GM18498 (cell line): Measurements from ENCODE around the gene SPATA2L.
"Not testable (repeated sequence)": the region's sequence is repeated elsewhere in the genome, so short reads cannot be mapped to it uniquely, and the experiment has no call there.

Experiments used
- ATAC-seq: cut with Tn5 transposase; IDR thresholded peaks from one replicate; pipeline ENCODE4 v1.9.1; 2021; ENCODE audit warnings: mild to moderate bottlenecking, moderate library complexity; ENCODE audit not compliant: unreplicated experiment

SPATA2L gene

DNA sequence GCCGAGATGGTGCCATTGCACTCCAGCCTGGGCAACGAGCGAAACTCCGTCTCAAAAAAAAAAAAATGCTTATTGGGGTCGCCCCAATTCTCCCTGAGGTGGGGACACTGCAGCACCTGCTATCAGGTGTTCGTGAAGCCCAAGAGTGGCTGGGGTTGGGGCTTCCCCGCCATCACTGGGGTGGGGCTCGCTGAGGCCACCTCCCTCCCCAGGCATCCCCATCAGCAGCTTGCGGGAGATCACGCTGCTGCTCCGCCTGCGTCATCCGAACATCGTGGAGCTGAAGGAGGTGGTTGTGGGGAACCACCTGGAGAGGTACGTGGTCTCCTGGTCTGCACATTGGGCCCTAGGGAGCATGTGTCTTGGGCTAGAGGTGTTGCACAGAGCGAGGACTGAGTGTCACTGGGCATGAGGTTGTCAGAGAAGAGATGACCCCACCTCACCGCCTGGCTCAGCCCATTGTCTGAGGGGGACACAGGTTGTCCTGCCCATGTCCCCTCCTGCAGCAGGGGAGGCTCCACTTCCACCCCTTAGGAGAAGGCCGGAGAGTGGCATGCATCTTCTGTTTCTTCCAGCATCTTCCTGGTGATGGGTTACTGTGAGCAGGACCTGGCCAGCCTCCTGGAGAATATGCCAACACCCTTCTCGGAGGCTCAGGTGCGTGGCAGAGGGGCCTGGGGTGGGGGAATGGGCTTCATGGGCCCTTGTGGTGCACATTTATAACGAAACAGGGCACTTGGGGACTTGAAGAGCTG lies 10.1 kb downstream of the SPATA2L start:
- ATAC-seq: no peak

DNA sequence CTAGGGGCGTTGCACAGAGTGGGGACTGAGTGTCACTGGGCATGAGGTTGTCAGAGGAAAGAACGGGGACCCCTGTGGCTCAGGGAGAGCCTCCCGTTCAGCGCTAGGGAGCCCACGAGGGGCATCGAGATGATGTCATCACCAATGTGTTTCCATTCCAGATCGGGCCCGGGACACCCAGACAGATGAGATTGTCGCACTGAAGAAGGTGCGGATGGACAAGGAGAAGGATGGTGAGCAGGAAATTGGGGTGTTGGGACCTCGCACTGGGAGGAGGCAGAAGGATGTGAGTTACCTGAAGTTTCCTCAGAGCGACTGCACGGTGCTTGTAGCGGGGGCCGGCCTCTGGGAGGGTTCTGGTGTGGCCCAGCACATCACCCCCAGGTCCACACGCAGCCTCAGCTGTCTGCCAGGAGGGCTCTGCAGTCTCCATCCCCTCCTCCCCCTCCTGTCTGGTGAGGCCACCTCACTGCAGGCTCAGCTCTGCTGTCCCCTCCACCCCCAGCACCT lies 11.1 kb downstream of the SPATA2L start:
- ATAC-seq: no peak

DNA sequence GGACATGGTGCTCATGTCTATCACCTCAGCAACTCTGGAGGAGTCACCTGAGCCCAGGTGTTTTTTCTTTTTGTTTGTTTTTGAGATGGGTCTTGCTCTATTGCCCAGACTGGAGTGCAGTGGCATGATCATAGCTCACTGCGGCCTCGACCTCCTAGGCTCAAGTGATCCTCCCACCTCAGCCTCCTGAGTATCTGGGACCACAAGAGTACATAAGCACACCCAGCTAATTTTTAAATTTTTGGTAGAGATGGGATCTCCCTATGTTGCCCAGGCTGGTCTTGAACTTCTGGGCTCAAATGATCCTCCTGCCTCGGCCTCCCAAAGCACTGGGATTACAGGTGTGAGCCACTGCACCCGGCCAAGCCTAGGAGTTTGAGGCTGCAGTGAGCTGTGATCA lies 11.9 kb downstream of the SPATA2L start:
- ATAC-seq: not testable (repeated sequence)

DNA sequence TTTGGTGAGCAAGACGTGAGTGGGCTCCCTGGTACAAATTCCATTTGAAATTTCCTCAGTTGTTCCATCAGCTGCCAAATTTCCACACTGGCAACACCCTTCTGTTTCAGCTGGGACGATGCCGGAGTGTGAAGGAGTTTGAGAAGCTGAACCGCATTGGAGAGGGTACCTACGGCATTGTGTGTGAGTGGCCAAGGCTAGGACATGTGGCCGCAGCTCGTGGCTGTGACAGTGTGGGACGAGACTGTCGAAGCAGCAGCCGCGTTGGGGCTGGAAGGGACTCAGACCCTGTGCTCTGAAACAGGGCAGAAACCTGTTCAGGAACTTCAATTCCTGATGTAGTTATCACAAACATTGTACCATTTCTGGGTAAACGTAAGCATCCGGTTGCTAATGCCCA lies 12.4 kb downstream of the SPATA2L start:
- no peak for ATAC-seq

DNA sequence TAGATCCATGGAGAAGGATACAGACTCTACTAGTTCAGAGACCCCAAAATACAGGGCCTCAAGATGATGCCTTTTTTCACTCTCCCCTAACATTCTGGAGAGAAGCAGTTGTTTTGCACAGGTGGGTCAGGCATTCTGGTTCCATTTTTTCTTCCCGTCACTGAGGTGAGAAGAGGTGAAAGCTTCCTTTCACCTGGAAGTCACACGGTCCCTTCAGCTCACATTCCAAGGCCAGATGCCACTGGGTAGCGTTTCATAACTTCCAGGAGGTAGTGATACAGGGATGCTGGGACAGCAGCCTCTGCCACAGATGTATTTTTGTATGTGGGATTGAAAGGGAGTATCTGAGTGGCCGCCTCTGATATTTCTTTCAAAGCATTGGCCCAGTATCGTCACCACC lies 13.1 kb downstream of the SPATA2L start:
- no peak for ATAC-seq

DNA sequence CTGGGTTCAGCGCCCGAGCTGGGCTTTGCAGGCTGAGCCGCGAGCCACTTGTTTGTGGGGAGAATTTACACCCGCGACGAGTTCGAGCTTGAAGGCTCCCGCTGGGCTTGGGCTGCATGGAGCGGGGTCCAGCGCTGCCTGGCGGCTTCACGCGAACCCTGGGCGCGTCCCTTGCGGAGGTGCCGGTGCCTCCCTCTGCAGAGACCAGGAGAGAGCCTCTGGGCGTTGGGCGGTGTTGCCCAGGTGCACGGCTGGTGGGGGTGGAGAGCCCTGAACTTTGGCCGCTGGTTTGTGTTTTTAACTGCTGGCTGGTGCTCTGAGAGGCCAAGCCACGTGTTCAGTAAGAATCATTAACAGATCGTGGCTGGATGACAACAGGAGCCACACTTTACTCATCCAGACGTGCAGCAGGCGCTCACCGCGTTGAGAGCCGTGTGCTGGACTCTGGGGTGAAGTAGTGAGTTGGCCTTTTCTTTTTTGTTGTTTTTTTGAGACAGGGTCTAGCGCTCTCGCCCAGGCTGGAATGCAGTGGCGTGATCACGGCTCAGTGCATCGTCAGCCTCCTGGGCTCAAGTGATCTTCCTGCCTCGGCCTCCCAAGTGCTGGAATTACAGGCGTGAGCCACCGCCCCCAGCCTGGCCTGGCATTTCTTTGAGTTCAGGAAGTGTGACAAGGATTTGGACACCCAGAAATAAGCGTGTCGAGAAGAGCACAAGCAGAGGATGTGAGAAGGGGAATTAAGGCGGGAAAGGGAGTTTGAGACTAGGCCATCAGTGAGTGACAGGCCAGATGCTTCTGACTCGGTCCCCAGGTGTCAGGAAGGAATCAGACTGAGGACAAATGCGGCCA lies 14.2 kb downstream of the SPATA2L start:
- ATAC-seq: peak; percentile 38

DNA sequence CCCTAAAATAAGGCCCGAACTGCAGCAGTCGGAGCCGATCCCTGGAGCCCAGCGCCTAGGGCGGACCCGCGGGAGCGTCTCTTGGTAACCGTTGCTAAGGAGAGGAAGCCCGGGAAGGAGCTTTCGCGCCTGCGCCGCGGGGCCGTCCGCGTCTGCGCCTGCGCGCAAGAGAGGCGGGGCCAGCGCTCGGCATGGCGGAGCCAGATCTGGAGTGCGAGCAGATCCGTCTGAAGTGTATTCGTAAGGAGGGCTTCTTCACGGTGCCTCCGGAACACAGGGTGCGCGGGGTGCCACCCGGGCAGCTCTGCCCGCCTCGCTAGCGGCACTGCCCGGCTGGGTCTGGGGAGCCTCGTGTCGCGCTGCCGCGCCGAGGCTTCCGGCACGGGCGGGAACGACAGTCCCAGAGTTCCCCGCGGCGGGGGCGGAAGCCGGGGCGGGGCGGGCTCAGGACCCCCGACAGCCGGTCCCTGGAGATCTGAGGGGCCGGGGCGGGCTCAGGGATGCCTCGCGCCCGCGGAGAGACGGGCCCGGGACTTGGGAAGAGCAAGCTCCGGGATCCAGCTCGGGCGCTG lies 14.9 kb downstream of the SPATA2L start, which contains the start of gene CDK10:
CDK10 (plus strand) TSS at position 170 of the 572 bp plus-strand sequence; CDS start at position 192, 22 bp downstream.
- peak; percentile 79 for ATAC-seq

DNA sequence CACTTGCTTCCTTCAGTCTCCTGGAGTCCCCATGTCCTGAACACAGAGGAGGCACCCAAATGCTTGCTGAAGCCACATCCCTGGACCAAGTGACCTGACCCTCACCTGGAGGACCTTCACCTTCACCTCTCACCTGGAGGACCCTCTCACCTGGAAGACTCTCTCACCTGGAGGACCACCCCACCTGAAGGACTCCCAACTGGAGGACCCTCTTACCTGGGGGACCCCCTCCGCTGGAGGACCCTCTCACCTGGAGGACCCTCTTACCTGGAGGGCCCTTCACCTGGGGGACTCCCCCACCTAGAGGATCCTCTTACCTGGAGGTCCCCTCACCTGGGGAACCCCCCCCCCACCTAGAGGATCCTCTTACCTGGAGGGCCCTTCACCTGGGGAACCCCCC lies 15.6 kb downstream of the SPATA2L start:
- no peak for ATAC-seq

DNA sequence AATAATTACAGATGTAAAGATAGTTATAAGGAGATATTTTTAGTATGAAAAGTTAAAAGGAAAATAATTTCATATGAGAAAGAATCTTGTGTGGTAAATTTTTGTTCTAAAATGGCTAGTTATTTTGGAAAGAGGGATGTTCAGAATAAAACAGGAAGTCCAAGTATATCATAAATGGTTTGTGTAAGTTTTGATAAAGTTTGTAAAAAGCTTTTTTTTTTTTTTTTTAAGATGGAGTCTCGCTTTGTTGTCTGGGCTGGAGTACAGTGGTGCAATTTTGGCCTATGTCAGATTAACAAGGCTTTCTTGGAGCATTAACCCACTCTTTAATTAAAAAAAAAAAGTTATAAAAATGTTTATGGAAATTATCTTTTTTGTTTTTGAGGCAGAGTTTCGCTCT lies 23.2 kb downstream of the SPATA2L start:
- ATAC-seq: no peak

DNA sequence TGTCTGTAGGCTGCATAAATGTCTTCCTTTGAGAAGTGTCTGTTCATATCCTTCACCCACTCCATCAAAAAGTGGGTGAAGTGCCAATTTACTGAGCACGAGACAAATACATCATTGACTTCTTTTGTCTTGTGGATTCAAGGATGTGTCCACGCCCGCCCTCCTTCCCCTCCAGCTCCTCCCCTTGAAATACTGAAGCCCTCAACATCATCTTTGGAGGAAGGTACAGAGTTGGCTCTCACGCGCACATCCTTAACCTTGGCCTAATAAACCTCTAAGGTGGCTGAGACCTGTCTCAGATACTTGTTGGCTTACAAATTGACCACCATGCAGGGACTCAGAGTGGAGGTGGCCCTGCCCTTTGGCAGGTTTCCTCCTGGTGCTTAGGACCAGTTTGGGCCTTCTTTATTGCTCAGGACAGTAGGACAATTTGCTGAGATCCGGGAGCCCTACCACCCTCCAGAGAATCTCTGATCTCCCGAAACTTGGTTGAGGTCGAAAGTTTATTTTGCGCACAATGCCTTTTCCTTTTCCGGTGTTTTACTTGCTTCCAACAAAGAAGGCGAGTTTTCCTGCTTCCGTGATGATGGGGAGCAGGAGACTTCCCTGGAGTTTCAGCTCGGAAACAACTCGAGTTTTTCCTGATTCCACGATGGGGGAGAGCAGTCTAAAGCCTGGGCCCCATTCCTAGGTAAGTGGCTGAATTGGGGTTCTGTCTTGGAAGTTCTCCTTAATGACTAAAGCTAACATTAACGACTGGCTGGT lies 29.1 kb downstream of the SPATA2L start:
- ATAC-seq: no peak

DNA sequence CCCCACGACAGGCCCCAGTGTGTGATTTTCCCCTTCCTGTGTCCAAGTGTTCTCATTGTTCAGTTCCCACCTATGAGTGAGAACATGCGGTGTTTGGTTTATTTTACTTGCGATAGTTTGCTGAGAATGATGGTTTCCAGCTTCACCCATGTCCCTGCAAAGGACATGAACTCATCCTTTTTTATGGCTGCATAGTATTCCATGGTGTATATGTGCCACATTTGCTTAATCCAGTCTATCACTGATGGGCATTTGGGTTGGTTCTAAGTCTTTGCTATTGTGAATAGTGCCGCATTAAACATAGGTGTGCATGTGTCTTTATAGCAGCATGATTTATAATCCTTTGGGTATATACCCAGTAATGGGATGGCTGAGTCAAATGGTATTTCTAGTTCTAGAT lies 29.9 kb downstream of the SPATA2L start:
- not testable (repeated sequence) for ATAC-seq

DNA sequence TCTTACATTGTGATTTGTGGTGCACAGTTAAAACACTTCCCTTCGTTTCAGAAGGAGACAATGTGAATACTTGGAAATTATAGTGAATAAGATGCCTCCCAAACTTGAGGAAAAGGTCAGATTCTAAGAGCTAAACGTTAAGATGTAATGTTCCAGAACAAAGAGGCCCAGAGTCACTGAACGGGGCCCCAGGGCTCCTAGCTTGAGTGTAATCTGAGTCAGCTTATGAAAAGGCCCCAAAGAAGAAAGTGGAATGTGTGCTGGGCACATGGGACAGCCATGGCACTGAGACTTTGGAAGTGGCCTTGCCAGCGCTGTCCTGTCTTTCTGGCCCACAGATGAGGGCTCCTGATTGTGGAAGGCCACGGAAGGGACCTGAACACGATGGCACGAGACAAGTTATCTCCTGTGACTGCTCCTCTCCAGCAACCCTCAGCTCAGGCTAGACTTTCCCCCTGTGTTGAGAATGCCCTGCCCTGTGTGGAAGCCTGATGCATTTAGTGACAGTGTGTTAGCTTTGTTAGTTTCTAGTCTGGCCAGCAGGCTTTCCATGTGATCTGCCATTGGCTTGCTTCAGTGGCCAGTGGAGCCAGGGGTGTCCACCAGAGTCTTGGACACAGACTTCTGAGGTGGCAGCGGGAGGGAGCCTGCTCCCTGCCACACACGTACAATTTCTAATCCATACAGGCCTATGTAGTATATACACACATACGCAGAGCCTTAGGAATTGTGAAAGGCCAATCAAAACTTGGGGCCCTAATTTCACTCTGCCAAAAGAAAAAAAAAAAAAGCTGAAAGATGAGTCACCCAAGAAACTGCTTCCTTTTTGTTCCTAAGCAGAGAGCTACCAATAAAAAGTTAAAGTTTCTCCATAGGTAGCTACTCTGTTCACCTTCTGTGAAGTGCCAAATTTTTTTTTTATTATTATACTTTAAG lies 30.7 kb downstream of the SPATA2L start:
- ATAC-seq: no peak

DNA sequence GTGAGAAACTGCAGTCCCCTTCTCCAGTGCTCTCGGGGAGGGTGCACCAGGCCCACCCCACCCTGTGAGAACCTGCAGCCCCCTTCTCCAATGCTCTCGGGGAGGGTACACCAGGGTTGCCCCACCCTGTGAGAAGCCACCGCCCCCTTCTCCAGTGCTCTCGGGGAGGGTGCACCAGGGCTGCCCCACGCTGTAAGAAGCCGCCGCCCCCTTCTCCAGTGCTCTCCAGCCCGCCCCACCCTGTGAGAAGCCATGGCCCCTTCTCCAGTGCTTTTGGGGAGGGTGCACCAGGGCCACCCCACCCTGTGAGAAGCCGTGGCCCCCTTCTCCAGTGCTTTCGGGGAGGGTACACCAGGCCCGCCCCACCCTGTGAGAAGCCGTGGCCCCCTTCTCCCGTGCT lies 31.8 kb downstream of the SPATA2L start:
- no peak for ATAC-seq

DNA sequence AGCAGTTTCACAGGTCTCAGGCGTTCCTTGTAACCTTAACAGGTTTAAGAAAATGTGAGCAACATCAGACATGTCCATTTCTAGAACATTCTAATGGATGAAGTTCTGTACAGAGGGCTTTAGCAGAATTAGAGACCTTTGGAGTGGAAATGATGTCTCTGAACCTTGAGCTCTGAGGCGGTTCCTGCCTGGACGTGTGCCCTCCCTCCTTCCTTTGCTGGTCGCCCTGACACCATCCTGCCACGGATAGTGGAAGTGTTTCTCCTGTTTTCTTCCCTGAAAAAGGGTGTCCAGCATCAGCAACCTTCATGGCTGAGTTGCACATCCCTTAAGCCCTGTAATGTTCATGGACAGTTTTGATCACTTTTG lies 32.7 kb downstream of the SPATA2L start:
- ATAC-seq: no peak

DNA sequence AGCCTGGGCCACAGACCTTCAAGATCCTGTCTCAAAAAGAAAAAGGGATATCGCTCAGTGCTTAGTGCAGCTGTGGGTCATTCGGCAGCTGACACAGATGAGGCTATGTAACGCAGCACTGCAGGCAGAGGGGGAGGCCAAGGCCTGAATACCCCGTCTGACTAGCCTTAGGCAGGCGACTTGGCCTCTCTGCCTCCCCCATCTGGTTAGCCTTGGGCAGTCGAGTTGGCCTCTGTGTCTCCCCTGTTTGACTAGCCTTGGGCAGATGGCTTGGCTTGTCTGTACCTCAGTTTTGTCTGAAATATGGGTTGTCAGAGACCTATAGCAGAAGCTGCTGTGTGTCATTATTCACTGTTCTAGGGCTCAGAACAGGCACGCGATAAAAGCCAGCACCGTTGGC lies 33.9 kb downstream of the SPATA2L start:
- ATAC-seq: no peak

DNA sequence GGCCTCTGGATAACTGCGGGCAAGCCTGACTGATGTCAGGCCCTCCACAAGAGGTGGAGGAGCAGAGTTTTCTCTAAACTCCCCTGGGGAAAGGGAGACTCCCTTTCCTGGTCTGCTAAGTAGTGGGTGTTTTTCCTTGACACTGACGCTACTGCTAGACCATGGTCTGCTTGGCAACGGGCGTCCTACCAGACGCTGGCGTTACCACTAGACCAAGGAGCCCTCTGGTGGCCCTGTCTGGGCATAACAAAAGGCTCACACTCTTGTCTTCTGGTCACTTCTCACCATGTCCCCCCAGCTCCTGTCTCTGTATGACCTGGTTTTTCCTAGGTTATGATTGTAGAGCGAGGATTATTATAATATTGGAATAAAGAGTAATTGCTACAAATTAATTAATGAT lies 34.5 kb downstream of the SPATA2L start:
- ATAC-seq: not testable (repeated sequence)

DNA sequence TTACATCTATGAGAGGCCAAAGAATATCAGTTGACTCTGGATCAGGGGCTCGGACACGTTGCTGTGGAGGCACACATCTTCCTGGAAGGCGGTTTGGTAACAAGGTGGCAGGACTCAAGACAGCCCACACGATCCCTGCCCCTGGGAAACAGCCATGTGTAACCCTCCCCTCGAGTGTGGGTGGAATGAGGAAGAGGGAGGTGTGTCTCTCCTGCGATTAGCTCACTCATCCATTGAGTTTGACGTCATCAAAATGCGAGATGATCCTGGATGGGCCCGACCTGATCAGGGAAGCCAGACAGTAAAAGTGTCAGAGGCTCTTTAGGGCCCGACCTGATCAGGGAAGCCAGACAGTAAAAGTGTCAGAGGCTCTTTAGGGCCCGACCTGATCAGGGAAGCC lies 37.3 kb downstream of the SPATA2L start:
- ATAC-seq: not testable (repeated sequence)

DNA sequence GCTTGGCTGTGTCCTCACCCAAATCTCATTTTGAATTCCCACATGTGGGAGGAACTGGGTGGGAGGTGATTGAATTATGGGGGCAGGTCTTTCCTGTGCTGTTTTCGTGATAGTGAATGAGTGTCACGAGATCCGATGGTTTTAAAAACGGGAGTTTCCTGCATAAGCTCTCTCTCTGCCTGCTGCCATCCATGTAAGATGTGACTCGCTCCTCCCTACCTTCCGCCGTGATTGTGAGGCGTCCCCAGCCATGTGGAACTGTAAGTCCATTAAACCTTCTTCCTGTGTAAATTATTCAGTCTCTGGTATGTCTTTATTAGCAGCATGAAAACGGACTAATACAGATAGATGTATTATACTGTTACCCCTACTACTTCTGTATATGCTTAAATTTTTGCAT lies 40.3 kb downstream of the SPATA2L start:
- ATAC-seq: no peak

DNA sequence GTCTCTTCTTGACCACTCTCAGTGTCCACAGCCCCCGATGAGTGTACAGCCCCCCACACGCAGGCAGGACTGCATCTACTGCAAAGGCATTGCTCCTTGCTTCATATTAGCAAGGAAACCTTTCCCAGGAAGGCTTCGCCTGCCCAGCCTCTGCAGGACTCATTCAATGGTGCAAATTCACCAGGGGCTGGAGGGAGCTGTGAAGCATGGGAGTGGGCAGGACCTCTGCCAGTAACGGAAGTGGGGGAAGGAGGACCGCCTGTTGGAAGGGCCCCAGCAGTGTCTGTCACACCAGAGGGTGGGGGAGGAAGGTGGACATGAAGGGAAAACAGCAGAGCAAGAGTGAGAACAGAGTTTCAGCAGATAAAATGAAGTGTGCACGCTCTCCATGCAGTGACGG lies 41.4 kb downstream of the SPATA2L start:
- ATAC-seq: no peak
